ENCODE data around the gene CRCP. TPM values are rescaled to one million over a fixed set of nuclear protein-coding genes. Genes with fewer than 3 reads are reported as not detected.
"Not testable (repeated sequence)": the region's sequence is repeated elsewhere in the genome, so short reads cannot be mapped to it uniquely, and the experiment has no call there.

Gene CRCP
- total RNA-seq, 4 donors from 2014 or later = 20.6 to 48.6 (median 44.1) TPM

- H3K4me3 ChIP-seq = no peak overlapping the region
- in situ Hi-C loops (cut with MboI; ENCODE audit: low pct_ligation_motif_present in 1 of 4, low pct_unique_long_range_greater_than_20kb in 1 of 4, low sequenced_read_pairs in 3 of 4) = no loop called here
- DNase-seq = no peak
- peaks cover 0 to 47% (median 8%) of the 10 kb centered on the region in 4 donors for H3K36me3 ChIP-seq
- no peaks in the 10 kb centered on the region for H3K9me3 ChIP-seq
- 92 to 93% methylated on average over 2 of the region's 2 CpGs for WGBS, 2 donors (ENCODE audit: low coverage in 1 of 2)
- peaks cover 0 to 28% (median 4%) of the 10 kb centered on the region in 4 donors for H3K4me1 ChIP-seq
- intact Hi-C loops (cut with DNase I; ENCODE audit: low total_unique reads) = no loop called here
- H3K27ac ChIP-seq = no peak overlapping the region
- H3K27me3 ChIP-seq = no peaks in the 10 kb centered on the region
- no peak for TF ChIP-seq EP300 (IDR thresholded peaks at IDR 0.05; ENCODE audit: low read depth)
- no peak for TF ChIP-seq CTCF (IDR thresholded peaks at IDR 0.05)
- no peak for TF ChIP-seq POLR2A (IDR thresholded peaks at IDR 0.05)
- TF ChIP-seq POLR2AphosphoS5 (IDR thresholded peaks at IDR 0.05) = no peak
Observed at GRCh38 chr7:66143876-66144332, 29.3 kb downstream of the CRCP start.

GRCh38 chr7:66145400-66146104 lies 30.9 kb downstream of the CRCP start:
- Histone ChIP-seq H3K27ac (peak overlapping the region; percentile 52 to 65 (median 56)), H3K9me3 (no peaks in the 10 kb centered on the region), H3K27me3 (no peaks in the 10 kb centered on the region), H3K4me1 (peaks cover under 1 to 42% (median 9%) of the 10 kb centered on the region in 4 donors), H3K36me3 (peaks cover 0 to 37% (median 8%) of the 10 kb centered on the region in 4 donors), H3K4me3 (no peak overlapping the region)
- intact Hi-C loops (cut with DNase I; ENCODE audit: low total_unique reads) (no loop called here), in situ Hi-C loops (cut with MboI; ENCODE audit: low pct_ligation_motif_present in 1 of 4, low pct_unique_long_range_greater_than_20kb in 1 of 4, low sequenced_read_pairs in 3 of 4) (no loop called here)
- 79 to 100% methylated on average over 2 to 17 of the region's 17 CpGs for WGBS, 2 donors (ENCODE audit: low coverage in 1 of 2)
- peak; percentile 35 for DNase-seq
- TF ChIP-seq POLR2AphosphoS5 (IDR thresholded peaks at IDR 0.05) (peak in 2 of 3 donors; percentile 63 to 68), EP300 (IDR thresholded peaks at IDR 0.05; ENCODE audit: low read depth) (no peak), CTCF (IDR thresholded peaks at IDR 0.05) (no peak), POLR2A (IDR thresholded peaks at IDR 0.05) (no peak)

GRCh38 chr7:66146701-66147100 lies 32.1 kb downstream of the CRCP start:
- peak overlapping the region in 3 of 4 donors; percentile 52 to 65 (median 57) for H3K27ac ChIP-seq
- intact Hi-C loops (cut with DNase I; ENCODE audit: low total_unique reads) (no loop called here), in situ Hi-C loops (cut with MboI; ENCODE audit: low pct_ligation_motif_present in 1 of 4, low pct_unique_long_range_greater_than_20kb in 1 of 4, low sequenced_read_pairs in 3 of 4) (no loop called here)
- peaks cover 8 to 44% (median 11%) of the 10 kb centered on the region in 4 donors for H3K4me1 ChIP-seq
- WGBS, 2 donors (ENCODE audit: low coverage in 1 of 2) = 57 to 82% methylated on average over 3 to 5 of the region's 5 CpGs
- H3K9me3 ChIP-seq = no peaks in the 10 kb centered on the region
- TF ChIP-seq POLR2AphosphoS5 (IDR thresholded peaks at IDR 0.05) (no peak), CTCF (IDR thresholded peaks at IDR 0.05) (no peak), POLR2A (IDR thresholded peaks at IDR 0.05) (no peak), EP300 (IDR thresholded peaks at IDR 0.05; ENCODE audit: low read depth) (no peak)
- H3K36me3 ChIP-seq = peaks cover 0 to 31% (median 8%) of the 10 kb centered on the region in 4 donors
- no peak for DNase-seq
- H3K4me3 ChIP-seq = no peak overlapping the region
- H3K27me3 ChIP-seq = no peaks in the 10 kb centered on the region

GRCh38 chr7:66147657-66148056 lies 33.0 kb downstream of the CRCP start:
- H3K36me3 ChIP-seq = peaks cover 0 to 25% (median 8%) of the 10 kb centered on the region in 4 donors
- peaks cover 8 to 44% (median 11%) of the 10 kb centered on the region in 4 donors for H3K4me1 ChIP-seq
- peak overlapping the region in 3 of 4 donors; percentile 3 to 57 (median 28) for H3K27ac ChIP-seq
- intact Hi-C loops (cut with DNase I; ENCODE audit: low total_unique reads); DNase-seq; in situ Hi-C loops (cut with MboI; ENCODE audit: low pct_ligation_motif_present in 1 of 4, low pct_unique_long_range_greater_than_20kb in 1 of 4, low sequenced_read_pairs in 3 of 4); H3K27me3 ChIP-seq; H3K4me3 ChIP-seq; H3K9me3 ChIP-seq: not testable (repeated sequence)
- WGBS, 2 donors (ENCODE audit: low coverage in 1 of 2) = 95 to 100% methylated on average over 1 to 4 of the region's 4 CpGs

Measured in transverse colon (tissue), 4 donors.